Stomach (tissue), 4 donors: Measurements from ENCODE around the gene NEK6.

Experiments
- POLR2AphosphoS5 ChIP-seq, 3 donors: sonication (generic); formaldehyde crosslinking; IDR thresholded peaks; one replicate each; pipeline ENCODE4 v1.6.1; 2016; ENCODE audit warnings: antibody characterized with exemption in 3 of 3
- TF ChIP-seq, protein P1 (sequence below), 7 experiments: fragments of 450-650 bp in 4 of 7; fragments of 200-600 bp in 3 of 7; sonication (generic) in 3 of 7; IDR thresholded peaks; one replicate each; pipeline ENCODE4 v1.5.1; 2016 to 2019; ENCODE audit warnings: antibody characterized with exemption in 7 of 7, control low read depth in 2 of 7, mild to moderate bottlenecking in 1 of 7

DNA sequence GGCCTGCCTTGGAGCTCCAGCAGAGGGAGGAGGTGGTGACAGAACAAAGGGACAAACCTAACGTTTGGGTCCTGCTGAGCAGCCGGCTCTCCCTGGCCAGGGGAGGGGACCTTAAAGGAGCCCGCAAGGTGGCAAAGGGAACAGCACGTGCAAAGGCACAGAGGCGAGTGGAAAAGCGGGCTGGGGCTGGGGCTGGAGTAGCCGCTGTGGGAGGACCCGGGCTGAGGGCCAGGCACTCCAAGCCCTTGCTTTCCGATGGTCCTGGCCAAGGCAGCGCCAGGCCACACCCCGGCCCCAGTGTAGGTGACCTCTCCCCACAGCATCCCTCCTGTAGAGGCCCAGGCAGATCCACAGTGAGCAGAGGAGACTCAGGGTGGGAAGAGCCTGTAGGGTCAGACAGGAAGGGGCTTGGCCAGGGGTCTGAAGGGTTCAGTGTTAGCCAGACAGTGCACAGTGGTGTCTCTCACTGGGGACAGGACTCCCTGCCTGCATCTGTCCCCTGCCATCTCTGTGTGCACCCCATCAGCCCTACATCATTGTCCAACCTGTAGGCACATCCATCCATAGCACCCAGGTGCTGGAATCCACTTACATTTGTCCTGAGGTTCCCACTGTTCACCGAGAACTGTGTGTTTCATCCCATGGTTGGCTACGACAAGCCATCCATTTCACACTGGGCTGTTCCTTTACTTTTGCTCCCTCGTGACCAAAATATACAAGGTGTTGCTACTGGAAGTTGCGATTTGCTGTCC is 77.0 kb downstream of the NEK6 start:
- TF ChIP-seq, protein P1, sequence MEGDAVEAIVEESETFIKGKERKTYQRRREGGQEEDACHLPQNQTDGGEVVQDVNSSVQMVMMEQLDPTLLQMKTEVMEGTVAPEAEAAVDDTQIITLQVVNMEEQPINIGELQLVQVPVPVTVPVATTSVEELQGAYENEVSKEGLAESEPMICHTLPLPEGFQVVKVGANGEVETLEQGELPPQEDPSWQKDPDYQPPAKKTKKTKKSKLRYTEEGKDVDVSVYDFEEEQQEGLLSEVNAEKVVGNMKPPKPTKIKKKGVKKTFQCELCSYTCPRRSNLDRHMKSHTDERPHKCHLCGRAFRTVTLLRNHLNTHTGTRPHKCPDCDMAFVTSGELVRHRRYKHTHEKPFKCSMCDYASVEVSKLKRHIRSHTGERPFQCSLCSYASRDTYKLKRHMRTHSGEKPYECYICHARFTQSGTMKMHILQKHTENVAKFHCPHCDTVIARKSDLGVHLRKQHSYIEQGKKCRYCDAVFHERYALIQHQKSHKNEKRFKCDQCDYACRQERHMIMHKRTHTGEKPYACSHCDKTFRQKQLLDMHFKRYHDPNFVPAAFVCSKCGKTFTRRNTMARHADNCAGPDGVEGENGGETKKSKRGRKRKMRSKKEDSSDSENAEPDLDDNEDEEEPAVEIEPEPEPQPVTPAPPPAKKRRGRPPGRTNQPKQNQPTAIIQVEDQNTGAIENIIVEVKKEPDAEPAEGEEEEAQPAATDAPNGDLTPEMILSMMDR (IDR thresholded peaks at IDR 0.05), result no peak
- TF ChIP-seq POLR2AphosphoS5 (IDR thresholded peaks at IDR 0.05), result no peak
